GM12891 (cell line): ENCODE results near the gene NBPF8.
"Not testable (repeated sequence)": the region's sequence is repeated elsewhere in the genome, so short reads cannot be mapped to it uniquely, and the experiment has no call there.

ENCODE experiments used
- POLR2A ChIP-seq: IDR thresholded peaks from 2 replicates; pipeline ENCODE4 v1.6.1; 2011; ENCODE audit warnings: low read depth, low read length, control low read depth
- POLR2AphosphoS5 ChIP-seq: IDR thresholded peaks from 2 replicates; pipeline ENCODE4 v1.6.1; 2011; ENCODE audit warnings: low read depth, low read length, control low read depth
- SPI1 ChIP-seq: IDR thresholded peaks from 2 replicates; pipeline ENCODE4 v1.6.1; 2011; ENCODE audit warnings: low read depth, low read length, control low read depth
- TAF1 ChIP-seq: IDR thresholded peaks from 2 replicates; pipeline ENCODE4 v1.6.1; 2011; ENCODE audit warnings: low read depth, low read length, control low read depth

DNA sequence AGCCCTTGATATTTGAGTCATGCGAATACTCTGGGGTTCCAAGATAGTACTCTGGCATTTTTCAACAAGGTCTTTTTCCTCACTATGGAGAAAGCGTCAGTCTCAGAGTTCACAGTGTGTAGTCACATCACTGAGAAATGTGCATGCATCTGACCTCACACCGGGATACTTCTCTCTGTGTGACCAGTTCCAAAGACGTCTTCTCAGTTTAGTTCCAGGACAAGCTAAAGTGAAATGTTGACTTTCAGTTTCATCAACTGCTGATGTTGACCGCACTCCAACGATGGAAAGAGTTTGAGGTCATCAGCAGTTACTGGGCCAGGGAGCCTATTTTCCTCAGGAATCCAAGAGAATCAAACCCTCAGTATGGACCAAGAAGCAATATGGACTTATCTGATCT, 47.1 kb upstream of the NBPF8 start:
- TF ChIP-seq POLR2A, TAF1, POLR2AphosphoS5, SPI1: not testable (repeated sequence)
